Measurements from ENCODE around the gene NHERF1. TPM values are rescaled to one million over a fixed set of nuclear protein-coding genes. Genes with fewer than 3 reads are reported as not detected.

Gene NHERF1
- total RNA-seq, 2 experiments from 2014 or later, result 68.4 to 72.4 TPM

GRCh38 chr17:74733365-74734122, 14.9 kb upstream of the NHERF1 start:
- POLR2A ChIA-PET, result no interaction called here
- no peak for TF ChIP-seq CTCF (IDR thresholded peaks at IDR 0.05)
- Histone ChIP-seq H3K9me3 (ENCODE audit: control insufficient read depth in 1 of 2, insufficient read depth in 1 of 2, low read length in 2 of 2) (no peaks in the 10 kb centered on the region), H3K27ac (ENCODE audit: low read depth in 1 of 2, low read length in 2 of 2) (no peak overlapping the region), H3K4me1 (ENCODE audit: insufficient read depth, low read length) (peaks cover 72% of the 10 kb centered on the region), H3K4me3 (ENCODE audit: low read length) (no peak overlapping the region), H3K27me3 (ENCODE audit: control insufficient read depth in 1 of 2, insufficient read depth in 2 of 2, low read length in 2 of 2) (no peaks in the 10 kb centered on the region), H3K36me3 (ENCODE audit: insufficient read depth, low read length) (no peaks in the 10 kb centered on the region)
- Mint-ChIP-seq H3K36me3 (ENCODE audit: low read depth) (no peaks in the 10 kb centered on the region), H3K4me1 (ENCODE audit: low read depth) (peaks cover 22% of the 10 kb centered on the region), H3K27ac (no peak overlapping the region), H3K4me3 (no peak overlapping the region), H3K9me3 (no peaks in the 10 kb centered on the region), H3K27me3 (no peaks in the 10 kb centered on the region)
- CTCF ChIA-PET, result no interaction called here
- DNase-seq, result peak in 1 of 14 experiments; percentile 58
- ATAC-seq (ENCODE audit: poor library complexity), result no peak
- intact Hi-C loops (cut with DNase I, micrococcal nuclease), result loop anchor here in 1 of 2 experiments (10.0 kb wide), 1 partner anchor 529 kb away; the partner anchor contains the start of gene RPL38

DNA sequence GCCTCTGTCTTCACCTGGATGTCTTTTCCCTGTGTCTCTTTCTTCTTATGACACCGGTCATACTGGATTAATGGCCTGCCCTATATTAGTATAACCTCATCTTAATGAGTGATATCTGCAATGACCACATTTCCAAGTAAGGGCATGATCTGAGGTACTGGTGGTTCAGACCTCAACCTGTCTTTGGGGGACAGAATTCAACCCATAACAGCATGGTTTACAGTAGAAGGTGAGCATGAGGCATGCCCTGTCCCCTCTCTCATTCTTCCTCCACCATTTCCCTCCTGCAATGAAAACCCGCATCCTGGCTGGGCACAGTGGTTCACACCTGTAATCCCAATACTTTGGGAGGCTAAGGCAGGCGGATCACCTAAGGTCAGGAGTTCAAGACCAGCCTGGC, 14.2 kb upstream of the NHERF1 start:
- H3K27me3 Mint-ChIP-seq, result no peaks in the 10 kb centered on the region
- Histone ChIP-seq H3K27ac (ENCODE audit: low read depth in 1 of 2, low read length in 2 of 2) (no peak overlapping the region), H3K36me3 (ENCODE audit: insufficient read depth, low read length) (no peaks in the 10 kb centered on the region), H3K27me3 (ENCODE audit: control insufficient read depth in 1 of 2, insufficient read depth in 2 of 2, low read length in 2 of 2) (no peaks in the 10 kb centered on the region), H3K4me1 (ENCODE audit: insufficient read depth, low read length) (peaks cover 76% of the 10 kb centered on the region), H3K4me3 (ENCODE audit: low read length) (no peak overlapping the region), H3K9me3 (ENCODE audit: control insufficient read depth in 1 of 2, insufficient read depth in 1 of 2, low read length in 2 of 2) (no peaks in the 10 kb centered on the region)
- H3K9me3 Mint-ChIP-seq, result no peaks in the 10 kb centered on the region
- intact Hi-C loops (cut with DNase I, micrococcal nuclease), result loop anchor here in 1 of 2 experiments (10.0 kb wide), 1 partner anchor 529 kb away; the partner anchor contains the start of gene RPL38
- no peaks in the 10 kb centered on the region for H3K36me3 Mint-ChIP-seq (ENCODE audit: low read depth)
- H3K4me3 Mint-ChIP-seq, result no peak overlapping the region
- POLR2A ChIA-PET, result no interaction called here
- ATAC-seq (ENCODE audit: poor library complexity) (no peak), DNase-seq (no peak)
- CTCF ChIA-PET, result interaction anchor here (0.9 to 6.0 kb wide), 2 partner anchors 76 to 123 kb away, joined by 3 to 101 read pairs; no protein-coding TSS in a partner anchor
- peaks cover 29% of the 10 kb centered on the region for H3K4me1 Mint-ChIP-seq (ENCODE audit: low read depth)
- no peak for TF ChIP-seq CTCF (IDR thresholded peaks at IDR 0.05)
- H3K27ac Mint-ChIP-seq, result no peak overlapping the region

DNA sequence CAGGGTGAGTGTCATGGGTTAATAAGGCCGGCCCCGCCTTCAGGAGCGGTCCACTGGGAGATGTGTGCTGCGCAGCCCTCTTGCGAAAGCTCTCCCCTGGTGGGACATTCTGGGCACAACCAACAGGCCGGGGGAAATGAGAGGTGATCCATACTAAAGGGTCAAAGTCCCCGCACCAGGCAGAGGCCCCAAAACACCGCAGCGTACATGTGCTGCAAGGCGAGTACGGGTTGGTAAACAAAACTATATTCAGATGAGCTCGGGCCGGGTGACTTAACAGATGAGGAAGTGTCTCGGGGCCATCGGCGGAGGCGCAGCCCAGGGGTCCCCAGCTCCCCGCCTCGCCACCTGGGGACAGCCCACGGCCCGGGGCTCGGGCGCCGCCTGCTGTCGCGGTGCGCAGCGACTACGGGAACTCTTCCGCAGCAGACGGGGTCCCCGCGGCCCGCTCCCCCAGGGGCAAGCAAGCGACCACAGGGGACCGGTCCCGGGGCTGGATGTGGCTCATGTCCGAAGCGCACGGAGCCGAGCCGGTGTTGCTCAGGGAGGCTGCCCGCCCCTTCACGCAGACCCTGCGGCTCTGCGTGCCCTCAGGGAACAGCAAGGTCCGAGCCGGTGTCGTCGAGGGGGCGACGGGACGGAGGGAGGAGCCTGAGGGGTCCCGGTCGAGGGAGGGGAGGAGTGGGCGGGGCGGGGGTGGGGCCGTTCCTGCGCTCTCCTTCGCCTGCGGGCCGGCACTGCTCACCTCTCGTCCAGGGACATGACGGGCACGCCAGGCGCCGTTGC, 11.7 kb upstream of the NHERF1 start, which contains the start of gene RAB37:
RAB37 (plus strand) TSS at position 744 of the 786 bp plus-strand sequence; CDS start at position 761, 17 bp downstream.
- ATAC-seq (ENCODE audit: poor library complexity), result peak; percentile 27
- H3K4me1 Mint-ChIP-seq (ENCODE audit: low read depth), result peaks cover 47% of the 10 kb centered on the region

More for the DNA sequence above, 11.7 kb upstream of the NHERF1 start, which contains the start of gene RAB37:
- peaks cover 77% of the 10 kb centered on the region for H3K4me1 ChIP-seq (ENCODE audit: insufficient read depth, low read length)
- no peaks in the 10 kb centered on the region for H3K27me3 ChIP-seq (ENCODE audit: control insufficient read depth in 1 of 2, insufficient read depth in 2 of 2, low read length in 2 of 2)
- no peaks in the 10 kb centered on the region for H3K36me3 ChIP-seq (ENCODE audit: insufficient read depth, low read length)
- ChIA-PET POLR2A (interaction anchor here (1.2 to 5.1 kb wide), 11 partner anchors 12 to 79 kb away, joined by 3 to 89 read pairs (median 12); partner anchors contain the start of genes NAT9 and NHERF1), CTCF (interaction anchor here (0.9 to 6.0 kb wide), 16 partner anchors 9 to 136 kb away, joined by 3 to 101 read pairs (median 9); partner anchors contain the start of genes FDXR and NAT9)
- peak within 1 kb of the TSS; percentile 60 to 70 for H3K27ac ChIP-seq (ENCODE audit: low read depth in 1 of 2, low read length in 2 of 2)
- H3K4me3 Mint-ChIP-seq, result peak within 1 kb of the TSS; percentile 95
- H3K4me3 ChIP-seq (ENCODE audit: low read length), result peak within 1 kb of the TSS; percentile 93
- H3K9me3 ChIP-seq (ENCODE audit: control insufficient read depth in 1 of 2, insufficient read depth in 1 of 2, low read length in 2 of 2), result no peaks in the 10 kb centered on the region
- no peaks in the 10 kb centered on the region for H3K9me3 Mint-ChIP-seq
- H3K36me3 Mint-ChIP-seq (ENCODE audit: low read depth), result no peaks in the 10 kb centered on the region
- DNase-seq, result peak in 8 of 14 experiments; percentile 34 to 81 (median 52)
- no peaks in the 10 kb centered on the region for H3K27me3 Mint-ChIP-seq
- TF ChIP-seq CTCF (IDR thresholded peaks at IDR 0.05), result peak; percentile 66
- intact Hi-C loops (cut with DNase I, micrococcal nuclease), result loop anchor here (1.0 to 10.0 kb wide), 2 partner anchors 79 to 532 kb away; partner anchors contain the start of gene RPL38 (in 1 of the 2)
- peak within 1 kb of the TSS; percentile 91 for H3K27ac Mint-ChIP-seq

Data from CD4-positive, alpha-beta T cell (primary cell).